ENCODE results near the gene RFPL4A.

The RFPL4A gene

DNA sequence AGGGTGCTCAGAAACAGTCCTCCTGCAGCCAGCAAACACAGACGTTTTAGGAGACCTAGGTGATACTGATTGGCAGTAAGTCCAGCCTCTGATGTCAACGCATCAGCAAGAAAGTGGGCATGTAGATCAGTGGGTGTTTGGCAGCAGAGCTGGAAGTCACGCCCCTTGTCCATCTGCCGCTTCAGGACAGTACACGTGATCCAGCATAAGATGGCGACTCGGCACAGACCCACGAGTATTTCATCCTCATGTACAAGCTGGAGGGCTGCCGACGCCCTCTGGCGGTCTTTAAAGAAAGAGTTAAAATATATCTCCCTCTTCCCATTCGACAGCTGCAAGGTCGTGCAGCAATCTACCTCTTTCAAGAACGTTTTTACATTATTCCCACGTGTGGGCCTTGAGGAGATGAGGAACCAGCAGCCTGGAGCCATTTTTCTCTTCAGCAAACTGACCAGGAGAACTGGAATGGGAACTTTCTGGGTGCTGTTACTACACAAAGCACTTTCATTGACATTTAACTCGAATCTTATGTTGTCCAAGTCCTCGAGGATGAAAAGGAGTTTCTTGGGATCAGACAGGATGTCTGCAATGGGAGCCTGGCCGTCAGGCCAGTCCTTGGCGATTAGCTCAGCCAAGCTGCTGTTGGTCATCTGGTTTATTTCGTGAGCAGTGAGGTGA, 50.6 kb downstream of the RFPL4A start:
- peak; percentile 68 to 78 (median 77) for DNase-seq

DNA sequence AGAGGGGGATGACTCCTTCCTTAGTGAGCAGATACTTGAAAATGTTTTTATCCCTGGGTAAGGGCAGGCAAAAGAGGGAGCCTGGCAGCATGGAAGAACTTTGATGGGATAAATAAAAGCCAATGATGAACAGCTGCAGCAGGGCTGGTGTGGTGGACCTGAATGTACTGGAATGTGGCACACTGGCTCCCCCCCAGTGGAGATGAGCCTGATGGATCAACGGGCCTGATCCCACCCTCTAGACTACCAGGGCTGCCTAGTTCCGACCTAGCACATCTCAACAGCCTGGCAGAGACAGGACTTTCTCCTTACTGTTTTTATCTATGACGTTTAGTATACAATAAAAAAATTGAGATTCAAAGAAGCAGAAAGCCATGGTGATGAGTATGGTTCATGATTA, 52.4 kb downstream of the RFPL4A start:
- no peak for DNase-seq

GRCh38 chr19:55812449-55812848, 53.6 kb downstream of the RFPL4A start:
- DNase-seq = no peak
